C1 segment of cervical spinal cord (tissue), 14 donors: ENCODE results near the gene SPEF1.

Source experiments
- DNase-seq, 14 donors: peaks; one replicate each; lab custom pipeline; 2025; lab: John Stamatoyannopoulos, UW

The SPEF1 gene

DNA sequence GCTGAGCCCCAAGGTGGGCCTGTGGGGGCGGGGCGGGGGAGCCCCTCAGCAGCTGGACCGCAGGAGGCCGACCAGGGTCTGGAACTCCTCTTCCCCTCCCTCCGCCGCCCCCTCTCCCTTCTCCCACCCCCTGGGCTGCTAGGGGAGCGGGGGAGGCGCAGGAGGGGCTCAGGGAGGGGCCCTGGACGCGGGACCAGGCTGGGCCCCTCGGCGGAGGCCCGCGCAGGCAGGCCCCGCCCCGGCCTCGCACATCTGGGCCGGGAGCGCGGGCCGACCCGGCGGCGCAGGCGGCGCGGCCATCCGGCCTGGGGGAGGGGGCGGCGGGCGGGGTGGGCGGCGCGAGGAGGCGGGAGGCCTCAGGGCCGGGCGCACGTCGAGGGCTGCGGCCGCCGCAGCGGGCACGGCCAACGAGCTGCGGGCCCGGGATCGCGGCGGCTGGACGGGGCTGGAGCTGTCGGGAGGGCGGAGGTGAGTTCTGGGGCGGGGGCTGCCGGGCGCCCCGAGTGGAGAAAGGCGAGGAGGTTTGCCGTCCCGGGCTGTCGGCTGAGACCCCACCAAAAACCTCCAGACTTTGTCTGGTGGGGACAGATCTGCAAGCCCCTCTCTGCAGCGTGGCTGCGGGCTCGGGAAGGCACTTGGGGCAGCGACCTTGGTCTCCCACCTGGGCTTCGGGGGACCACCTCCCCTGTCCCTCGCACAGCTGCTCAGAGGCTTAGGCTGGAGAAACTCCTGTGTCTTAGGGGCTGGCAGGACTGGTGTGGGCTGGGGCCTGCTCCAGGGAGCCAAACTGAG, 48.7 kb downstream of the SPEF1 start, which contains the start of gene HSPA12B:
HSPA12B (plus strand) TSS at position 359 of the 792 bp plus-strand sequence. CDS start 5,990 bp downstream, outside the sequence.
- DNase-seq = no peak

DNA sequence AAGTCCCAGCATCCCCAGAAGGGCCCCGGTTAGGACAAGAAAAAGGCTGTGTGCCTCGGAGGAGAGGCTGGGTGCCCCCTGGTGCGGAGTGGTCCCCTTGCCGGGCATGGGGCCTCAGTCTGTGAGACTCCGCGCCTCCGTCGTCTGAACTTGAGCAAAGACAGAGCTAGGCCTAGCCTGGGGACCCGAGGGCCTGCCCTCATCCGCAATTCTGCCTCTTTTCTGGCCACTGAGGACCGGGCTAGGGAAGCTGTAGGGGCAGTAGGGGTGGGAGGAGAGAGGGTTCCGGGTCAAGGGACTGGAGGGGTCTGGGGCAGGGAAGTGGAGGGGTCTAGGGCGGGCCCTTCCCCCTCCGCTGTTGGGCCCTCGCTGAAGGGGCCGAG, 49.3 kb downstream of the SPEF1 start:
- DNase-seq = no peak

DNA sequence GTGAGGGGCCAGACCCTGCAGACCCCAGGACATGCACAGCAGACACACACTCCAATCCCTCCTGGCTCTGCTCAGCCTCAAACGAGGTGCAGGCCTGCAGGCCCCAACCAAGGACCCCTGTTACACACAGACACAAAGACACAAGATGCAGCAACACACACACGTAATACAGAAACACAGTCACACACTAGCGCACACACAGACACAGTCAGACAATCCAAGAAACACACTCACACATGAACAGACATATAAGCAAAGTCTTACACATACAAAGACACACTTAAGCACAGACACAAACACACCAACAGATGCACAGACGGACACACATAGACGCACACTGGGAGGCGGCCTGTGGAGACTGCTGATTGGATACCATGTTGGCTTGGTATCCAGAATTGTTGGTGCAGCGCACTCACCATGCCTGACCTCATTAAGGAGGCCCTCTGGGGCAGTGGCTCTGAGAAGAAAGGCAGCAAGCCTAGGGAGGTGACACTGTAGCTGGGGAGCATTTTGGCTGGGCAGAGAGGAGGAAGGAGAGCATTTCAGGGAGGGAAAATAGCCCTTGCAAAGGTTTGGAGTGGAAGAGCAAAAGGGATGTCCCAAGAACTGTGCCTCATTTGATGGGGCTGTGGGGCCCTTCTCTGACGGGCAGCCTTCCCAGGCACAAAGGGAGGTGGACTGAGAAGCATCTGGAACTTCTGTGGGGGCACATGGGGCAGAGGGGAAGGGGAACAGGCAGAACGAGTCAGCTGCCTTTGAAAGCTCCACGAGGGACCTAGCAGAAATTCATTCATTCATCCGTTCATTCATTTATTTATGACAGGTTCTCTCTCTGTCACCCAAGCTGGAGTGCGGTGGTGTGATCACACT, 50.2 kb downstream of the SPEF1 start:
- no peak for DNase-seq

DNA sequence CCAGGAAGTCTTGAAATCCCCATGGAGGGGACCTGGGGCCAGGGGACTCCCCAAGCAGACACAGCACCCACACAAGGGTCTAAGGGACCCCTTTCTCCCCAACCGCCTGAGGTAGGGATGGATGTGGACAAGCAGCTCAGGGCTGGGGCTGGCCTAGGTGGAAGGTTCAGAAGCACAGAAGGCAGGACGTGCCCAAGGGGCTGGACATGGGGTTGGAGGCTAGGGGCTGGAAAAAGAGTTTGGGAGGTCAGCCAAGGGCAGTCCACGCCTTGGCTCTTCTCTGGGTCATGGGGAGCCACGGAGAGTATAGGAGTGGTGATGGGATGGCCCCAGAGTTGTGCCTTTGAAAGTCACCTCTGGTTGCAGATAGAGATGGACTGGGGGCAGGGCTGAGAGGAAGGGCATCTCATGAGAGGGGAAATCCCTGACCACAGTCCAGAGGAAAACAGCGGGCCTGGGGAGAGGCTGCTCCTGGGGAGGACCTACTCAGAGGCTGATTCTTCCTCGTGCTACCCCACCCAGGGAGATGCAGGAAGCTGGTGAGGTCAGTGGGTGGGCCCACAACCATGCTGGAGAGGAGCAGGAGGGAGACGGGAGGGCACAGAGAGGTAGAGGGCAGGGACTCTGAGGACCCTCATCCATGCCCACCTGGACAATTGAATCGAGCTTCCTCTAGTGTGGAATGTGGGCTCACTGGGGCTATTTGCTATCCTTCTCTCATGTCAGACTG, 51.3 kb downstream of the SPEF1 start:
- DNase-seq = no peak

DNA sequence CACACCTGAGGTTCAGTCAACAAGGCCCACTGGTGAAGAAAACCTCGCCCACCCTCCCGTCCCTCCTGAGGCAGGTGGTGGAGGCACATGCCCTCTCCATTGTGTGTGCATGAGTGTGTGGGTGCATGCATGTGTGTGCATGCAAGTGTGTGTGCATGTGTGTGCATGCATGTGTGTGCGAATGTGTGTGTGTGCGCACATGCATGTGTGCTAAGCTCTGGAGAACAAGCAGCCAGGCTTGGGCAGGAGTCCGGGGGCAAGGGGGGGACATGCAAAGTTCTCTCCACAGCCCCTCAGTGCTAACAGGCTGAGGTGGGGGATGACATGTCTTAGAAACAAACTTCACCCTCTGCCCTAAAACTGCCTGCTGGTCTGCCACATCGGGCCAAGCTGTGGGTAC, 51.9 kb downstream of the SPEF1 start:
- DNase-seq = no peak

DNA sequence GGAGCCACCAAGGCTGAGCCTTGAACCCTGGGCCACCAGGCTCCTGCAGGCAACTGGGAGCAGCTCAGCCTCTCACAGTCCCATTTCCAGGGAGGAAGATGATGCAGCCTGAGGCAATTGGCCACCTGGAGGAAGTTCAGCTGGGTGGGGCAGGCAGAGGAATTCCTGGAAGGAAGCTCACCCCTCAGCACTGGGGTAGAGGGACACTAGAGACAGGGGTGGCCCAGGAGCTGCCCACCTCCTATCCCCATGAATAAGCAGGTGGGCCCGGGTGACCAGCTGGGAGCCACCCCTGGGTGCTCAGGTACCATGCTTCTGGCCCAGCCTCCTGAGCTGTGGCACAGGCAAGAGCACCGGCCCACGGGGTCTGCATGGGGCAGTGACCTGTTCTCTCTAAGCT, 52.4 kb downstream of the SPEF1 start:
- DNase-seq = no peak

DNA sequence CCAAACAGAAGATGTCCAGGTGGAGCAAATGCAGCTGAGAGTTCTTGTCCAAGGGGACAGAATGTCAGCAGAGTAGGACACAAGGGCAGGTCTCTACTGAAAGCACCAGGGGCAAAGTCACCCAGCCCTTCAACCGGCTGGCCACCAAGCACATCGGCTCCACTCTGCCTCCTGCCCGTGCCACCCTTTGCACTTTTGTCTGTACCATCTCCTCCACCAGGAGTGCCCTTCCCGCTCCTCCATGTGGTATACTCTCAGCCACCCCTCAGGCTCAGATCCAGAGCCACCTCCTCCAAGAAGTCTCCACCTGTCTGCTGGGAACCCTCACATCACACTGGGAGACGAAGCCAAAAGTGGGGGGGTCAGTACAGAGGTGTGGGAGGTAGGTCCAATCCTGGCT, 52.9 kb downstream of the SPEF1 start:
- DNase-seq = no peak
